Peyer's patch (tissue), 4 donors: ENCODE results near the gene ACSL5. TPM values are rescaled to one million over a fixed set of nuclear protein-coding genes. Genes with fewer than 3 reads are reported as not detected.
A peak's percentile ranks its signal among the peaks of the same experiment; 100 is the strongest.

Source experiments
- DNase-seq, 3 donors: peaks; one replicate each; pipeline ENCODE4 v3.0.0-alpha.2; 2017 to 2019
- H3K27ac ChIP-seq, 4 donors: fragments of 200-600 bp; sonication (generic); one replicate each; pipeline ENCODE4 v1.5.1; 2016 to 2019
- H3K27me3 ChIP-seq, 2 donors: fragments of 200-600 bp; sonication (generic); one replicate each; pipeline ENCODE4 v1.5.1; 2019
- H3K36me3 ChIP-seq, 3 donors: fragments of 200-600 bp; sonication (generic); one replicate each; pipeline ENCODE4 v1.5.1; 2016 to 2019
- H3K4me1 ChIP-seq, 4 donors: fragments of 200-600 bp; sonication (generic); one replicate each; pipeline ENCODE4 v1.5.1; 2016 to 2019
- H3K4me3 ChIP-seq, 4 donors: fragments of 200-600 bp; sonication (generic); 1 replicate in 3 of 4; 2 replicates in 1 of 4; pipeline ENCODE4 v1.5.1; 2016 to 2019; ENCODE audit warnings: mild to moderate bottlenecking in 1 of 4
- H3K9me3 ChIP-seq, 4 donors: fragments of 200-600 bp; sonication (generic); one replicate each; pipeline ENCODE4 v1.5.1; 2016 to 2019; ENCODE audit warnings: mild to moderate bottlenecking in 1 of 4
- POLR2A ChIP-seq, 2 donors: fragments of 450-650 bp; IDR thresholded peaks; one replicate each; pipeline ENCODE4 v1.5.1; 2017; ENCODE audit warnings: antibody characterized with exemption in 2 of 2, mild to moderate bottlenecking in 2 of 2, moderate library complexity in 2 of 2
- total RNA-seq, 4 donors: library from RNA; depleted of rRNA; stranded (reverse); fragments of >200 nt; gene quantifications; one replicate each; pipeline ENCODE4 v1.1.0, GENCODE V29; 2016
- TF ChIP-seq, protein P1 (sequence below), 6 experiments: fragments of 450-650 bp in 4 of 6; fragments of 200-600 bp in 2 of 6; sonication (generic) in 1 of 6; IDR thresholded peaks; one replicate each; pipeline ENCODE4 v1.5.1; 2017 to 2019; ENCODE audit warnings: antibody characterized with exemption in 6 of 6, mild to moderate bottlenecking in 3 of 6, moderate library complexity in 1 of 6

Gene ACSL5
- total RNA-seq, 4 donors from 2014 or later = 133 to 1,137 (median 595) TPM

DNA sequence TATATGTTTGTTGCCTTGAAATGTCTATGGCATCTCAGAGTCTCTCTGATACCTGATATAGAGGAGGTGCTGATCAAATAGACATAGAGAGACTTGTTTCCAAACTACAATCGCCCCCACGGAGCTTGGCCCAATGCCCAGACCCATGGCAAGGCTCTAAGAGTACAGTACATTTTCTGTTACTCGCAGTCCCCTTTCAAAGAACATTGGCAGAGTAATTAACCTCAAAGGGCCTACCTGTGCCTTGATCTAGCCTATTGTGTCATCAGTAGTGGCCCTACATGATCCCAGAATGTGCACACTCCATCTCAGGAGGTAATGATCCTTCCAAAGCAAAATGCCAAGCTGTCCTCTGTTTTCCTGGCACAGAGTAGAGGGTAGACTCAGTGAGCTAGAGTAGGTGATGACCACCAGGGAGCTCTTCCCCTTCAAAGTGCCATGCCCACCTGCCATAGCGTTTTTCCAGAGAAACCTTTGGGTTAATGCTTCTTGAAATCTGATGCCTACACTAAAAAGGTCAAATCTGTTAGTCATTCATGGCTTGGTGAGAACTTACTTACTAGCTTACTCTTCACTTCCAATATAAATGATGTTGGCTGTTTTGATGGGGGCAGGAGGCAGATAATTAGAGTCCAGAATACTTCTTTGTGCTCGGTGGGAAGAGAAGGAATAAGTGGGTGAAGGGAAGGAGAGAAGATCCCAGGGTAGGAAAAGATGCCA is 41.2 kb upstream of the ACSL5 start:
- Histone ChIP-seq H3K4me1 (peaks cover 0 to 30% (median 0%) of the 10 kb centered on the region in 4 donors), H3K27ac (peak overlapping the region in 3 of 4 donors; percentile 57 to 97 (median 85))
- DNase-seq = peak in 2 of 3 donors; percentile 68

DNA sequence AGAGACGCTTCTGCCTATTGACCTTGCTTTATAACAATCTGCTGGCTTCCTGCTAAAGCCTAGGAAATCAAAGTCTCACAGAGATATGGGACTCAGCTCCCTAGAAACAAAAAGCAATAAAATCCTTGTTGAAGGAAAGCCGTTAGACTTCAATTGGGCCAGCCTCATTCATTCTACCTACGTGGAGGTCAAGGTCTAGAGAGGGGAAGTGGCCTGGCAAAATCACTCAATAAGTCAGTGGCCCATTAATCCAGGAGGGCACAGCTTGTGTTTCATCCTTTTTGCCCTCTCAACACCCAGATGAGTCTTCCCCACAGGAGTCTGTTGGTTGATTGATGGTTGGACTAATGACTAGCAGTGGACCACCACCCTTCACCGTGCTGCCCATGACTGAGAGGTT is 40.5 kb upstream of the ACSL5 start:
- H3K4me3 ChIP-seq = no peak overlapping the region
- H3K9me3 ChIP-seq = no peaks in the 10 kb centered on the region
- H3K27me3 ChIP-seq = no peaks in the 10 kb centered on the region
- TF ChIP-seq, protein P1, sequence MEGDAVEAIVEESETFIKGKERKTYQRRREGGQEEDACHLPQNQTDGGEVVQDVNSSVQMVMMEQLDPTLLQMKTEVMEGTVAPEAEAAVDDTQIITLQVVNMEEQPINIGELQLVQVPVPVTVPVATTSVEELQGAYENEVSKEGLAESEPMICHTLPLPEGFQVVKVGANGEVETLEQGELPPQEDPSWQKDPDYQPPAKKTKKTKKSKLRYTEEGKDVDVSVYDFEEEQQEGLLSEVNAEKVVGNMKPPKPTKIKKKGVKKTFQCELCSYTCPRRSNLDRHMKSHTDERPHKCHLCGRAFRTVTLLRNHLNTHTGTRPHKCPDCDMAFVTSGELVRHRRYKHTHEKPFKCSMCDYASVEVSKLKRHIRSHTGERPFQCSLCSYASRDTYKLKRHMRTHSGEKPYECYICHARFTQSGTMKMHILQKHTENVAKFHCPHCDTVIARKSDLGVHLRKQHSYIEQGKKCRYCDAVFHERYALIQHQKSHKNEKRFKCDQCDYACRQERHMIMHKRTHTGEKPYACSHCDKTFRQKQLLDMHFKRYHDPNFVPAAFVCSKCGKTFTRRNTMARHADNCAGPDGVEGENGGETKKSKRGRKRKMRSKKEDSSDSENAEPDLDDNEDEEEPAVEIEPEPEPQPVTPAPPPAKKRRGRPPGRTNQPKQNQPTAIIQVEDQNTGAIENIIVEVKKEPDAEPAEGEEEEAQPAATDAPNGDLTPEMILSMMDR (IDR thresholded peaks at IDR 0.05) = no peak
- TF ChIP-seq POLR2A (IDR thresholded peaks at IDR 0.05) = peak in 1 of 2 donors; percentile 67
- H3K36me3 ChIP-seq = no peaks in the 10 kb centered on the region
- peak in 1 of 3 donors; percentile 72 for DNase-seq
- peaks cover 0 to 38% (median 0%) of the 10 kb centered on the region in 4 donors for H3K4me1 ChIP-seq
- H3K27ac ChIP-seq = peak overlapping the region in 3 of 4 donors; percentile 71 to 97 (median 85)

More for the DNA sequence above, 41.2 kb upstream of the ACSL5 start:
- H3K36me3 ChIP-seq = no peaks in the 10 kb centered on the region
- no peaks in the 10 kb centered on the region for H3K9me3 ChIP-seq
- H3K27me3 ChIP-seq = no peaks in the 10 kb centered on the region
- TF ChIP-seq, protein P1 (IDR thresholded peaks at IDR 0.05) = no peak
- TF ChIP-seq POLR2A (IDR thresholded peaks at IDR 0.05) = no peak
- no peak overlapping the region for H3K4me3 ChIP-seq

DNA sequence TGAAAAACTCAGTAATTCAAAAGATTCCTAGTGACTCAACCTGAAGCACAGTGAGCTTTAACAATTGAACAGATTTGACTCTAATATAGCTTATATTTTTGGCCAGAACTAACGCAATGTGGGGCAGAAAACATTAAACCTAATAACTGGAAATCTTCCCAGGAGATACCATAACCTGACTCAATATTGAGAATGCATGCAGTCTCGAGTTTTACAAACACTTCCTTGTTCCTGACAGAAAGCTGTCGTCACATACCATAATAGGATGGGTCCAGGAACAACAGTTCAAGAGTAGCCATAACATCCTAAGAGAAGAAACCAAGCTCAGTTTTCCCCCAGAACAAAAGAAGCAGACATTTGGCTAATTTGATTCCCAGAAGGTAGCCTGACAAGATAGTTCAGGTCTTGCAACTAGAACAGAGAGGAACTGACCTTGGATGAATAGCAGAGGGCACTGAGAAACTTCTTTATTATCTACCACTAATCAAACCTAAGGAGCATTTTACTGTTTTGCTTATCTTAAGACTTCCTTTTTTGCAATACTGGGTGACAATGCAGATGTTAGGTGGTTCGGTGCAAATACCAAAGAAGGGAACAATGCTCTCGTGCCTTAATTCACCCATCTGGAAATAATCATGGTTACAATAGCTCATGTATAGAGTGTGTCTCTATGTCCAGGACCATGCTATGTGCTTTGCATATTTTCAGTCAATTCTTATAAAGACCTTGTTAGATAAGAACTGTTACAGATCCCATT is 38.6 kb upstream of the ACSL5 start:
- Histone ChIP-seq H3K36me3 (no peaks in the 10 kb centered on the region), H3K9me3 (no peaks in the 10 kb centered on the region), H3K27me3 (no peaks in the 10 kb centered on the region), H3K27ac (peak overlapping the region in 3 of 4 donors; percentile 71 to 97 (median 85)), H3K4me3 (no peak overlapping the region), H3K4me1 (peaks cover 0 to 35% (median 0%) of the 10 kb centered on the region in 4 donors)
- DNase-seq = no peak
- TF ChIP-seq POLR2A (IDR thresholded peaks at IDR 0.05) = peak in 1 of 2 donors; percentile 28
- TF ChIP-seq, protein P1 (IDR thresholded peaks at IDR 0.05) = no peak

DNA sequence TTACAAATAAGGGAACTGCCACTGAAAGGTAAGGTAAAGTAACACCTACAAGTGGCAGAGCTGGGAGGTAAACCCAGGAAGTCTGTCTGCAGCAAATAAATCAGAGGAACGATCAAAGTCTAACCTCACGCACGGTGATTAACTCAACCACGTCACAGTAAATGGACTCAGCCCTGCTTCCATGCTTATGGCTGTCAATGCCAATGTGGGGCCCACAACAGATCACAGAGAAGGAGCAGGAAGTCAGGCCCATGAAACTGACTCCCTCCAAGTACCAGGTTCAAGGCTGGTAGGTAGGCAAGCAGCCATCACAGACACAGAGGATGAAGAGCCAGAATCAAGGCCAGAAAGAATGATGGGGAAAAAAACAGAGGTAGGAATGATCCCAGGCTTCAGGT is 38.0 kb upstream of the ACSL5 start:
- H3K4me1 ChIP-seq = peaks cover 0 to 29% (median 0%) of the 10 kb centered on the region in 4 donors

DNA sequence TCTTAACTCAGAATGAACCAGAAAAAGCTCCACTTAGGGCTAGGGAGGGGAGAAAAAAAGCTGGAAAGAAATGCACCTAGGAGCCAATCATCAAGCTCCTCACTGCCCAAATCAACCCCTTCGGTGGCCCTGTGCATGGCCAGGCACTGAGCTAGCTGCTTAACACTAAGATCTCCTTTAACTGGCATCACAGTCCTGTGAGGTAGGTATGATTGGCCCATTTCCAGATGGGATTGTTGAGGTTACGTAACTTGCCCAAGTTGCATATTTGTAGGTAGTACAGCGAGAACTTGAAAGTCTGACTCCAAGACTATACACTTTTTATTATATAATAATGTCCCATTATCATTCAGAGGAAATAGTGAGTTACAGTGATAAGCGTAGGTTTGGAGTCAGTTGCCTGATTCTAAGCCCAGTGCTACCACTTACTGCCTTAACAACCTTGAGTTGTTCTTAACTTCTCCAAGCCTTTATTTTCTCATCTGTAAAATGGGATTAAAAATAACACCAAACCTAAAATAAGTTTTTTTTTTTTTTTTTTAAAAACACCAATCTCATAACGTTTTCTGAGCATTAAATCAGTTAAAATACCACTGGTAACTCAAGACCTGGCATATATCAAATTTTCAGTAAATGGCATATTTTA is 37.2 kb upstream of the ACSL5 start:
- Histone ChIP-seq H3K27me3 (no peaks in the 10 kb centered on the region), H3K27ac (peak overlapping the region in 3 of 4 donors; percentile 73 to 97 (median 85)), H3K4me3 (no peak overlapping the region), H3K36me3 (no peaks in the 10 kb centered on the region), H3K9me3 (no peaks in the 10 kb centered on the region), H3K4me1 (peaks cover 0 to 29% (median 0%) of the 10 kb centered on the region in 4 donors)
- TF ChIP-seq POLR2A (IDR thresholded peaks at IDR 0.05) = peak in 1 of 2 donors; percentile 58
- TF ChIP-seq, protein P1 (IDR thresholded peaks at IDR 0.05) = no peak
- DNase-seq = peak in 1 of 3 donors; percentile 73

More for the DNA sequence above, 38.0 kb upstream of the ACSL5 start:
- peak in 2 of 3 donors; percentile 70 to 86 for DNase-seq
- peak in 1 of 2 donors; percentile 69 for TF ChIP-seq POLR2A (IDR thresholded peaks at IDR 0.05)
- TF ChIP-seq, protein P1 (IDR thresholded peaks at IDR 0.05) = no peak
- no peaks in the 10 kb centered on the region for H3K36me3 ChIP-seq
- no peaks in the 10 kb centered on the region for H3K9me3 ChIP-seq
- H3K27me3 ChIP-seq = no peaks in the 10 kb centered on the region
- no peak overlapping the region for H3K4me3 ChIP-seq
- peak overlapping the region in 3 of 4 donors; percentile 73 to 97 (median 85) for H3K27ac ChIP-seq
